Measurements from ENCODE around the gene FAM240B. TPM values are rescaled to one million over a fixed set of nuclear protein-coding genes. Genes with fewer than 3 reads are reported as not detected.

The FAM240B gene
- total RNA-seq, 5 donors from 2014 or later (not counting 1 experiment from before 2014, with no cell fraction given): not detected

GRCh38 chr9:38696999-38697398 lies 22.9 kb downstream of the FAM240B start:
- Mint-ChIP-seq H3K9me3 (no peaks in the 10 kb centered on the region), H3K4me3 (no peak overlapping the region), H3K36me3 (no peaks in the 10 kb centered on the region), H3K4me1 (no peaks in the 10 kb centered on the region), H3K27me3 (peaks cover 6 to 11% of the 10 kb centered on the region in 2 donors), H3K27ac (no peak overlapping the region)
- H3K27me3 ChIP-seq (replicated peaks in 1 of 2; ENCODE audit: control insufficient read depth in 2 of 2, extremely low read depth in 1 of 2, insufficient read depth in 2 of 2, low read length in 1 of 2): peaks cover 0 to 10% of the 10 kb centered on the region in 2 experiments
- ChIA-PET POLR2A (no interaction called here), CTCF (no interaction called here)
- H3K36me3 ChIP-seq (ENCODE audit: control insufficient read depth in 2 of 2, extremely low read depth in 1 of 2, insufficient read depth in 1 of 2, low read length in 1 of 2): no peaks in the 10 kb centered on the region
- DNase-seq (no peak), ATAC-seq (replicated peaks in 1 of 4) (no peak)
- WGBS (ENCODE audit: insufficient coverage): 65% methylated on average over 2 of the region's 3 CpGs
- H3K27ac ChIP-seq (ENCODE audit: low read length): no peak overlapping the region
- H3K4me1 ChIP-seq (ENCODE audit: control insufficient read depth in 1 of 2, extremely low read depth in 1 of 2, insufficient read depth in 2 of 2, low read length in 2 of 2): no peaks in the 10 kb centered on the region
- no peaks in the 10 kb centered on the region for H3K9me3 ChIP-seq
- H3K4me3 ChIP-seq (ENCODE audit: control insufficient read depth in 1 of 2, extremely low read depth in 1 of 2, low read length in 1 of 2): no peak overlapping the region

DNA sequence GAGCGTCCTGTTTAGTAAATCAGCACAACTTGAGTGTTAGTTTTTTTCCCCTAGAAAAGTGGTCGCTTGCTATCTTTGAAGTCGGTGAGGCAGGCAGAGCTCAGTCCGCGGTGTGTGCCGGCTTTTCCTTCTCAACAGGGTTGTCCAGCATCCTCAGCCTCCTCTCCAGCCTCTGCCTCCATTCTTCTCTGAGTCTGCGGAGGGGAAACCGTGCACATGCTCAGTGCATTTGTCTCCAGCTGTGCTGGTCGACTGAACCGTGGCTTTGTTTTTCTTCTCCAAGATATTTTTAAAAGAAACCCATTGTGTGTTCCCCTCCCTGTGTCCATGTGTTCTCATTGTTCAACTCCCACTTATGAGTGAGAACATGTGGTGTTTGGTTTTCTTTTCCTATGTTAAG lies 25.3 kb downstream of the FAM240B start:
- H3K27ac ChIP-seq (ENCODE audit: low read length): no peak overlapping the region
- 84% methylated on average over 6 of the region's 10 CpGs for WGBS (ENCODE audit: insufficient coverage)
- Mint-ChIP-seq H3K27me3 (peaks cover 3 to 4% of the 10 kb centered on the region in 2 donors), H3K9me3 (no peaks in the 10 kb centered on the region), H3K4me3 (no peak overlapping the region), H3K36me3 (no peaks in the 10 kb centered on the region), H3K4me1 (no peaks in the 10 kb centered on the region), H3K27ac (no peak overlapping the region)
- no peaks in the 10 kb centered on the region for H3K9me3 ChIP-seq
- H3K27me3 ChIP-seq (replicated peaks in 1 of 2; ENCODE audit: control insufficient read depth in 2 of 2, extremely low read depth in 1 of 2, insufficient read depth in 2 of 2, low read length in 1 of 2): peaks cover 0 to 8% of the 10 kb centered on the region in 2 experiments
- H3K4me3 ChIP-seq (ENCODE audit: control insufficient read depth in 1 of 2, extremely low read depth in 1 of 2, low read length in 1 of 2): no peak overlapping the region
- POLR2A ChIA-PET: no interaction called here
- H3K4me1 ChIP-seq (ENCODE audit: control insufficient read depth in 1 of 2, extremely low read depth in 1 of 2, insufficient read depth in 2 of 2, low read length in 2 of 2): no peaks in the 10 kb centered on the region
- no peaks in the 10 kb centered on the region for H3K36me3 ChIP-seq (ENCODE audit: control insufficient read depth in 2 of 2, extremely low read depth in 1 of 2, insufficient read depth in 1 of 2, low read length in 1 of 2)
- DNase-seq (no peak), ATAC-seq (replicated peaks in 1 of 4) (no peak)
- CTCF ChIA-PET: no interaction called here

GRCh38 chr9:38692707-38693106 lies 27.2 kb downstream of the FAM240B start:
- H3K4me3 ChIP-seq (ENCODE audit: control insufficient read depth in 1 of 2, extremely low read depth in 1 of 2, low read length in 1 of 2): no peak overlapping the region
- Mint-ChIP-seq H3K36me3 (no peaks in the 10 kb centered on the region), H3K27me3 (peaks cover 9% of the 10 kb centered on the region in 2 donors), H3K9me3 (no peaks in the 10 kb centered on the region), H3K4me3 (no peak overlapping the region), H3K4me1 (peaks cover 0 to under 1% (median 0%) of the 10 kb centered on the region in 3 donors), H3K27ac (no peak overlapping the region)
- ChIA-PET POLR2A (interaction anchor here in 1 of 2 donors (0.5 kb wide), 1 partner anchor 11 kb away, joined by 12 read pairs; no protein-coding TSS in a partner anchor), CTCF (no interaction called here)
- no peak for ATAC-seq (replicated peaks in 1 of 4)
- no peaks in the 10 kb centered on the region for H3K4me1 ChIP-seq (ENCODE audit: control insufficient read depth in 1 of 2, extremely low read depth in 1 of 2, insufficient read depth in 2 of 2, low read length in 2 of 2)
- H3K9me3 ChIP-seq: no peaks in the 10 kb centered on the region
- DNase-seq: no peak
- H3K36me3 ChIP-seq (ENCODE audit: control insufficient read depth in 2 of 2, extremely low read depth in 1 of 2, insufficient read depth in 1 of 2, low read length in 1 of 2): no peaks in the 10 kb centered on the region
- WGBS (ENCODE audit: insufficient coverage): 33% methylated on average over 1 of the region's 4 CpGs
- no peak overlapping the region for H3K27ac ChIP-seq (ENCODE audit: low read length)
- peaks cover 0 to 14% of the 10 kb centered on the region in 2 experiments for H3K27me3 ChIP-seq (replicated peaks in 1 of 2; ENCODE audit: control insufficient read depth in 2 of 2, extremely low read depth in 1 of 2, insufficient read depth in 2 of 2, low read length in 1 of 2)

DNA sequence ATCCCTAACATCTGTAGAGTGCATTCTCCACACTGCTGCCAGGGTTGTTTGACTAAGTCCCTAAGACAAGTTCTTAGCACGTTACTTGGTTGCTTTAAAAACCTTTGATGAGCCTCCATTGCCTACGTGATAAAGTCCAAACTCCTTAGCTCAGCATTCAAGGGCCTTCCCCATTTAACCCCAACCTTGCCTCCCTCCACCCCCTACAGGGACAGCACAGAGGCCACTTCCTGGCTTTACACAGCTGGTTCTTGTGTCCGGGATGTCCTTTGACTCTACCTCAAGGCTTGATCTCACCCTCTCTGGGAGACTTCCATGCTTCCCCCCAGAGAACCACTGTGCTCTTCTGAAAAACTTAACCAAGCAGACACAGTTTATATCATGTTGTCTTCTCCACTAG lies 29.4 kb downstream of the FAM240B start:
- Mint-ChIP-seq H3K4me3 (no peak overlapping the region), H3K27ac (no peak overlapping the region), H3K27me3 (peaks cover 14 to 19% of the 10 kb centered on the region in 2 donors), H3K36me3 (no peaks in the 10 kb centered on the region), H3K4me1 (peaks cover 0 to 9% (median 7%) of the 10 kb centered on the region in 3 donors), H3K9me3 (no peaks in the 10 kb centered on the region)
- no peaks in the 10 kb centered on the region for H3K36me3 ChIP-seq (ENCODE audit: control insufficient read depth in 2 of 2, extremely low read depth in 1 of 2, insufficient read depth in 1 of 2, low read length in 1 of 2)
- 57% methylated on average over 3 of the region's 3 CpGs for WGBS (ENCODE audit: insufficient coverage)
- no peaks in the 10 kb centered on the region for H3K4me1 ChIP-seq (ENCODE audit: control insufficient read depth in 1 of 2, extremely low read depth in 1 of 2, insufficient read depth in 2 of 2, low read length in 2 of 2)
- POLR2A ChIA-PET: no interaction called here
- no peak overlapping the region for H3K4me3 ChIP-seq (ENCODE audit: control insufficient read depth in 1 of 2, extremely low read depth in 1 of 2, low read length in 1 of 2)
- CTCF ChIA-PET: no interaction called here
- H3K27me3 ChIP-seq (replicated peaks in 1 of 2; ENCODE audit: control insufficient read depth in 2 of 2, extremely low read depth in 1 of 2, insufficient read depth in 2 of 2, low read length in 1 of 2): peaks cover 0 to 23% of the 10 kb centered on the region in 2 experiments
- DNase-seq (no peak), ATAC-seq (replicated peaks in 1 of 4) (no peak)
- no peak overlapping the region for H3K27ac ChIP-seq (ENCODE audit: low read length)
- H3K9me3 ChIP-seq: no peaks in the 10 kb centered on the region

- H3K27me3 Mint-ChIP-seq: peaks cover 19 to 22% of the 10 kb centered on the region in 2 donors
- no peak overlapping the region for H3K4me3 Mint-ChIP-seq
- POLR2A ChIA-PET: no interaction called here
- H3K27ac Mint-ChIP-seq: no peak overlapping the region
- peaks cover 0 to 23% of the 10 kb centered on the region in 2 experiments for H3K27me3 ChIP-seq (replicated peaks in 1 of 2; ENCODE audit: control insufficient read depth in 2 of 2, extremely low read depth in 1 of 2, insufficient read depth in 2 of 2, low read length in 1 of 2)
- no peaks in the 10 kb centered on the region for H3K9me3 Mint-ChIP-seq
- H3K4me1 Mint-ChIP-seq: peaks cover 0 to 9% (median 7%) of the 10 kb centered on the region in 3 donors
- H3K9me3 ChIP-seq: no peaks in the 10 kb centered on the region
- H3K4me3 ChIP-seq (ENCODE audit: control insufficient read depth in 1 of 2, extremely low read depth in 1 of 2, low read length in 1 of 2): no peak overlapping the region
- CTCF ChIA-PET: no interaction called here
- 44% methylated on average over 3 of the region's 5 CpGs for WGBS (ENCODE audit: insufficient coverage)
- H3K4me1 ChIP-seq (ENCODE audit: control insufficient read depth in 1 of 2, extremely low read depth in 1 of 2, insufficient read depth in 2 of 2, low read length in 2 of 2): no peaks in the 10 kb centered on the region
- ATAC-seq (replicated peaks in 1 of 4) (no peak), DNase-seq (no peak)
- no peak overlapping the region for H3K27ac ChIP-seq (ENCODE audit: low read length)
- no peaks in the 10 kb centered on the region for H3K36me3 ChIP-seq (ENCODE audit: control insufficient read depth in 2 of 2, extremely low read depth in 1 of 2, insufficient read depth in 1 of 2, low read length in 1 of 2)
- H3K36me3 Mint-ChIP-seq: no peaks in the 10 kb centered on the region
Measured at GRCh38 chr9:38689678-38690077, 30.3 kb downstream of the FAM240B start.

DNA sequence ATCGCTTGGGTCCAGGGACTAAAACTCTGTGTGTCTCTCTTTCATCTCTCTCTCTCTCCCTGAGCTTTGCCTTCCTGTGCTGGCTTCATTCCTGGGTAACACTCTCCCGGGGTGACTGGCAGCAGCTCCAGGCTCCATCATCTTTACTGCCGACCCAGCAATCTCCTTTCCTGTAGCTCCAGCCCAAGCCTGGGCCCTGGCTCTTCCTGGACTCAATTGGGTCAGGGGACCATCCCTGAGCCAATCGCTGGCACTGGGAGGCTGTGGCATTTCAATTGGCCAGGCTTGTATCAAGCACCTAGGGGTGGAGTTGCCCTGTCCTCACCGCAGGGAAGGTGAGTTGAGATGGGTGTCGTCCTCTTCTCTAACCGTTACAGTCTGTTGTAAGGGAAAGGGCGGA lies 31.9 kb downstream of the FAM240B start:
- peak overlapping the region in 2 of 3 donors; percentile 7 to 55 for H3K4me3 Mint-ChIP-seq

More for the DNA sequence above, 31.9 kb downstream of the FAM240B start:
- Mint-ChIP-seq H3K4me1 (peaks cover 0 to 9% (median 7%) of the 10 kb centered on the region in 3 donors), H3K27ac (no peak overlapping the region), H3K9me3 (no peaks in the 10 kb centered on the region), H3K36me3 (no peaks in the 10 kb centered on the region), H3K27me3 (peaks cover 24 to 26% of the 10 kb centered on the region in 2 donors)
- ATAC-seq (replicated peaks in 1 of 4) (no peak), DNase-seq (no peak)
- Histone ChIP-seq H3K27ac (ENCODE audit: low read length) (no peak overlapping the region), H3K4me3 (ENCODE audit: control insufficient read depth in 1 of 2, extremely low read depth in 1 of 2, low read length in 1 of 2) (no peak overlapping the region), H3K27me3 (replicated peaks in 1 of 2; ENCODE audit: control insufficient read depth in 2 of 2, extremely low read depth in 1 of 2, insufficient read depth in 2 of 2, low read length in 1 of 2) (peaks cover 0 to 15% of the 10 kb centered on the region in 2 experiments), H3K9me3 (no peaks in the 10 kb centered on the region), H3K4me1 (ENCODE audit: control insufficient read depth in 1 of 2, extremely low read depth in 1 of 2, insufficient read depth in 2 of 2, low read length in 2 of 2) (no peaks in the 10 kb centered on the region), H3K36me3 (ENCODE audit: control insufficient read depth in 2 of 2, extremely low read depth in 1 of 2, insufficient read depth in 1 of 2, low read length in 1 of 2) (no peaks in the 10 kb centered on the region)
- POLR2A ChIA-PET: no interaction called here
- 73% methylated on average over 7 of the region's 8 CpGs for WGBS (ENCODE audit: insufficient coverage)
- CTCF ChIA-PET: no interaction called here

All from T-cell (primary cell).